Measurements from ENCODE around the gene EPB41. TPM values are rescaled to one million over a fixed set of nuclear protein-coding genes. Genes with fewer than 3 reads are reported as not detected.

Gene EPB41
- total and polyA plus RNA-seq, 2 of the 8 experiments (the other 6 are each of a cell fraction or from before 2014, with no cell fraction given), result 36.7 to 109 TPM

- peaks cover 2 to 8% (median 7%) of the 10 kb centered on the region in 4 experiments; a peak in 6 of 7 replicates for H3K4me1 ChIP-seq (replicated peaks in 1 of 4; ENCODE audit: control insufficient read depth in 3 of 4, insufficient read depth in 4 of 4, low read length in 3 of 4)
- H3K79me1 ChIP-seq (ENCODE audit: low read depth, low read length), result no peaks in the 10 kb centered on the region
- H3K9ac ChIP-seq (replicated peaks in 1 of 4; ENCODE audit: extremely low read depth in 1 of 4, low read depth in 3 of 4, low read length in 3 of 4), result no peak overlapping the region
- H3K36me3 ChIP-seq (ENCODE audit: control insufficient read depth in 2 of 4, insufficient read depth in 4 of 4, low read length in 3 of 4), result no peaks in the 10 kb centered on the region
- no peak overlapping the region for H3K23ac ChIP-seq (ENCODE audit: insufficient read length)
- H2BK5ac ChIP-seq (ENCODE audit: low read depth, low read length), result no peak overlapping the region
- no peak overlapping the region for H2AFZ ChIP-seq (ENCODE audit: low read length)
- DNase-seq (ENCODE audit: low read depth in 1 of 2, low spot score in 2 of 2) (no peak), FAIRE-seq (no peak)
- 91% methylated on average over 2 of the region's 2 CpGs; no CpG with 5 or more reads in 1 of the 2 experiments for WGBS, 2 experiments (ENCODE audit: extremely low coverage in 1 of 2, insufficient coverage in 1 of 2, insufficient read length in 1 of 2, insufficient replicate concordance in 2 of 2, low coverage in 1 of 2, low lambda C conversion rate in 2 of 2, missing lambda C conversion rate in 1 of 2)
- H3K56ac ChIP-seq (replicated peaks; ENCODE audit: insufficient read length, low read depth, low read length), result no peak overlapping the region
- no peaks in the 10 kb centered on the region for H3K9me3 ChIP-seq (ENCODE audit: insufficient read depth in 2 of 2, low read depth in 1 of 2, low read length in 1 of 2)
- H3K18ac ChIP-seq (ENCODE audit: extremely low read depth, low read length), result no peak overlapping the region
- no peak overlapping the region for H2BK120ac ChIP-seq (replicated peaks; ENCODE audit: low read depth, low read length)
- H2AK5ac ChIP-seq (ENCODE audit: low read depth, low read length), result no peak overlapping the region
- peaks cover 0 to 11% (median 6%) of the 10 kb centered on the region in 4 experiments; a peak in 4 of 7 replicates for H3K27me3 ChIP-seq (replicated peaks in 1 of 4; ENCODE audit: control insufficient read depth in 3 of 4, extremely low read depth in 1 of 4, insufficient read depth in 3 of 4, low read length in 3 of 4)
- H2BK20ac ChIP-seq (ENCODE audit: low read length), result no peak overlapping the region
- H2BK12ac ChIP-seq (ENCODE audit: low read depth, low read length), result no peak overlapping the region
- H4K20me1 ChIP-seq (replicated peaks in 1 of 2; ENCODE audit: control insufficient read depth in 1 of 2, insufficient read depth in 2 of 2, low read length in 2 of 2), result no peaks in the 10 kb centered on the region
- no peak overlapping the region for H3K4me2 ChIP-seq (ENCODE audit: insufficient read depth in 1 of 2, low read depth in 2 of 2, low read length in 2 of 2)
- no peaks in the 10 kb centered on the region for H3K79me2 ChIP-seq (ENCODE audit: control insufficient read depth in 1 of 2, insufficient read depth in 2 of 2, low read length in 2 of 2)
- H4K5ac ChIP-seq (ENCODE audit: insufficient read length, low read depth, low read length), result no peak overlapping the region
- no peak overlapping the region for H2BK15ac ChIP-seq (ENCODE audit: low read length)
- H3K4ac ChIP-seq (replicated peaks; ENCODE audit: insufficient read length, low read depth, low read length), result no peak overlapping the region
- ChIA-PET POLR2A (ENCODE audit: partially characterized antibody) (interaction anchor here (1.6 kb wide), 1 partner anchor 24 kb away, joined by 5 read pairs; the partner anchor contains the start of gene EPB41), CTCF (ENCODE audit: partially characterized antibody) (interaction anchor here (1.1 to 12.1 kb wide), 9 partner anchors 9 to 961 kb away, joined by 3 to 130 read pairs (median 3); partner anchors contain the start of gene TMEM200B)
- H4K91ac ChIP-seq (replicated peaks; ENCODE audit: insufficient read length, low read length), result no peak overlapping the region
- no peak overlapping the region for H3K14ac ChIP-seq (ENCODE audit: insufficient read length)
- H4K8ac ChIP-seq (ENCODE audit: extremely low read depth, insufficient read depth, low read length), result no peak overlapping the region
- no peak overlapping the region for H3K4me3 ChIP-seq (ENCODE audit: extremely low read depth in 1 of 4, insufficient read depth in 2 of 4, low read depth in 3 of 4, low read length in 4 of 4)
- H3K27ac ChIP-seq (ENCODE audit: low read depth, low read length), result no peak overlapping the region
- H3K23me2 ChIP-seq (ENCODE audit: low read depth, low read length), result peaks cover 16% of the 10 kb centered on the region; the same call in 1 of the 2 replicates
- TF ChIP-seq SIRT6 (IDR thresholded peaks at IDR 0.05; ENCODE audit: low read length), result no peak
- no peak for TF ChIP-seq CTCF (IDR thresholded peaks at IDR 0.05; ENCODE audit: control extremely low read depth in 1 of 3, insufficient read depth in 1 of 3, low read depth in 1 of 3, low read length in 3 of 3)
- no peak for TF ChIP-seq KDM1A (IDR thresholded peaks at IDR 0.05; ENCODE audit: borderline replicate concordance, low read length)
- no peak for TF ChIP-seq GTF2F1 (IDR thresholded peaks at IDR 0.05; ENCODE audit: borderline replicate concordance, low read depth, low read length)
- TF ChIP-seq NRF1 (IDR thresholded peaks at IDR 0.05; ENCODE audit: low read depth, low read length), result no peak
- TF ChIP-seq HDAC6 (IDR thresholded peaks at IDR 0.05; ENCODE audit: low read depth, low read length), result no peak
- TF ChIP-seq MAX (IDR thresholded peaks at IDR 0.05), result no peak
- TF ChIP-seq NANOG (IDR thresholded peaks at IDR 0.05; ENCODE audit: insufficient read depth, low read depth, low read length, poor library complexity, severe bottlenecking), result no peak
- no peak for TF ChIP-seq BCL11A (IDR thresholded peaks at IDR 0.05; ENCODE audit: low read depth in 2 of 2, low read length in 2 of 2)
- TF ChIP-seq EZH2 (IDR thresholded peaks at IDR 0.05; ENCODE audit: low read depth, low read length, severe bottlenecking), result no peak
- TF ChIP-seq SRF (IDR thresholded peaks at IDR 0.05; ENCODE audit: low read depth, low read length), result no peak
These were observed 23.5 kb upstream of the EPB41 start for GRCh38 chr1:28890836-28891235.
